ENCODE results near the gene ATAD3A.
"Not testable (repeated sequence)": the region's sequence is repeated elsewhere in the genome, so short reads cannot be mapped to it uniquely, and the experiment has no call there.

Gene ATAD3A

DNA sequence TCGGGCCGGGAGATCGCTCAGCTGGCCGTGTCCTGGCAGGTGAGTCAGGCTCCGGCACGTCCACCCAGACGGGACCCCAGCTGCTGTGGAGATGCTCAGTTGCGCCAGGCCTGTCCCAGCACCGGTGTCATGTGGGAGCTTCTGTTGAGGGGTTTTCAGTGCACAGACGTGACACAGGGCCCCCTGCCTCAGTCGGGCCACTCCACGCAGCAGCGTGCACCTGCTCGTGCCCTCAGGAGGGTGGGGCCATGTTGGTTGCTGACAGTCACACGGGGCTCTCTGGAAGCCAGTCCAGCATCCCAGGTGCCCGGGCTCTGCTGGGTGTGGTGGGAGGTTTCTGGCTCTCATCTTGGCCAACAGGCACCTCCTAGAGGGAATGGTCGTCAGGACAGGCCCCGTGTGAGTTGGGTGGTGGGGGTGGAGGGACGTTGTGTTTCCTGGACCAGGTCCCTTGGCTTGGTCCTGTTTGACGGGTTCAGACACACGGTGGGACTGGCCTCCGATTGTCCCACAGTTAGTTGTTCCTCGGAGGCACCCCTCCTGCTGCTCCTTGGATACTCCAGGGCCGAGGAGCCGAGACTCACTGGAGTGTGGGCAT, 21.2 kb upstream of the ATAD3A start:
- DNase-seq = no peak

DNA sequence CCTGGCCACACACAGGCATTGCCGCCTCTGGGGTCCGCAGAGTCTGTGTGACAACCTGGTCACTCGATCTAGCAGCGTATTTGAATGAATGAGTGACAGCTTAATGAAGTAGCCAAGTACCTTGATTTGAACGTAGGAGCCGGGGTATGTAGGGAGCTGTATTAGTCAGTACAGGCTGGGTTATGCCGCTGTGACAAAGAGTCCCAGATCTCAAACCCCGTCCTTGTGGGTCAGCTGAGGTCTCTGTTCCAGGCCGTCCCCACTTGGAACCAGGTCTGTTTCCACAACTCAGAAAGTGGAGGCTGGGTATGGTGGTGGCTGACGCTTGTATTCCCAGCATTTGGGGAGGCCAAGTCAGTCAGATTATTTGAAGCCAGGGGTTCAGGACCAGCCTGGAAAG, 20.4 kb upstream of the ATAD3A start:
- no peak for DNase-seq

DNA sequence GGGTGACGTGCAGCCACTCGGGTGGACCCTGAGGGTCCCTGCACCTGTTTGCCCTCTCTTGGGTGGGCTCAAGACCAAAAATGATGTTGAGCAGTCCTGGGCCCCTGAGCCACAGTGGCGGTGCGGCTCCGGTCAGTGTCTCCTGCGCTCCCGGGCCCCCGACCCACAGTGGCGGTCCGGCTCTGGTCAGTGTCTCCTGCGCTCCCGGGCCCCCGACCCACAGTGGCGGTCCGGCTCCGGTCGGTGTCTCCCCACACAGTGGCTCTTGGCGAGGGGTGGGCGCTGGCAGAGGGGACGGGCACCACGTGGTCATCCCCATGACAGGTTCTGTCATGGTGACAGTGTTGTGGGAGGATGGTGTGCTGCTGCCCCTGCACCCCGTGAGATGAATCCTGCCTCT, 17.7 kb upstream of the ATAD3A start:
- not testable (repeated sequence) for DNase-seq

DNA sequence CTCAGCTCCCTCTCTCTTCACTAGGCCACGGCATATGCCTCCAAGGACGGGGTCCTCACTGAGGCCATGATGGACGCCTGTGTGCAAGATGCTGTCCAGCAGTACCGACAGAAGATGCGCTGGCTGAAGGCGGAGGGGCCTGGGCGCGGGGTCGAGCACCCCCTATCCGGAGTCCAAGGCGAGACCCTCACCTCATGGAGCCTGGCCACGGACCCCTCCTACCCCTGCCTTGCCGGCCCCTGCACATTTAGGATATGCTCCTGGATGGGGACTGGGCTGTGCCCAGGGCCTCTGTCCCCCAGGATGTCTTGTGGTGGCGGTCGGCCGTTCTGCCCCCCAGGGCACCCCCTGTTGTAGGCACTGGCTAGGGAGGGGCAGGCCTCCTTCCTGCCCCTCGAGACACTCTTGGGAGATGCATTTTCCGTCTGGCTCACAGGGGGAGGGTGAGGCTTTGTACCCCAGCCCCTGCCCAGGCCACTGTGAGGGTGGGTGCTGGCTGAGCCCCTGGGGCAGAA, 16.4 kb upstream of the ATAD3A start:
- not testable (repeated sequence) for DNase-seq

DNA sequence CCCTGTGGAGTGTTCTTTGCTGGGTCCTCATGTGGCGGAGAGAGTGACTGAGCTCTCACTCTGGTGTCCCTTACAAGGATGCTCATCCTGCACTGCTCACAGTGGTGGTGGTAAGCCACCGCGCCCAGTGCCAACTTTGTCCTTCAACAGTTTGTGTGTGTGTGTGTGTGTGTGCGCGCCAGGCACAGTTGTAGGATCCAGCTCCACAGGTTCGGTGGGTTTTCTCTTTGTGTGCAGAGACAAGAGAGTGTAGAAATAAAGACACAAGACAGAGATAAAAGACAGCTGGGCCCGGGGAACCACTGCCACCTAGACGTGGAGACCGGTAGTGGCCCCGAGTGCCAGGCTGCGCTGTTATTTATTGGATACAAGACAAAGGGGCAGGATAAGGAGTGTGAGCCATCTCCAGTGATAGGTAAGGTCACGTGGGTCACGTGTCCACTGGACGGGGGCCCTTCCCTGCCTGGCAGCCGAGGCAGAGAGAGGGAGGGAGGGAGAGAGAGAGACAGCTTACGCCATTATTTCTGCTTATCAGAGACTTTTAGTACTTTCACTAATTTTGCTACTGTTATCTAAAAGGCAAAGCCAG, 7.1 kb upstream of the ATAD3A start:
- peak; percentile 56 for DNase-seq

DNA sequence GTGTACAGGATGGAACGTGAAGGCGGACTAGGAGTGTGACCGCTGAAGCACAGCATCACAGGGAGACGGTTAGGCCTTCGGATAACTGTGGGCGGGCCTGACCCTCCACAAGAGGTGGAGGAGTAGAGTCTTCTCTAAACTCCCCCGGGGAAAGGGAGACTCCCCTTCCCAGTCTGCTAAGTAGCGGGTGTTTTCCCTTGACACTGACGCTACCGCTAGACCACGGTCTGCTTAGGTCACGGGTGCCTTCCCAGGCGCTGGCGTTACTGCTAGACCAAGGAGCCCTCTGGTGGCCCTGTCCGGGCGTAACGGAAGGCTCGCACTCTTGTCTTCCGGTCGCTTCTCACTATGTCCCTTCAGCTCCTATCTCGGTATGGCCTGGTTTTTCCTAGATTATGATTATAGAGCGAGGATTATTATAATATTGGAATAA, 6.6 kb upstream of the ATAD3A start:
- not testable (repeated sequence) for DNase-seq

DNA sequence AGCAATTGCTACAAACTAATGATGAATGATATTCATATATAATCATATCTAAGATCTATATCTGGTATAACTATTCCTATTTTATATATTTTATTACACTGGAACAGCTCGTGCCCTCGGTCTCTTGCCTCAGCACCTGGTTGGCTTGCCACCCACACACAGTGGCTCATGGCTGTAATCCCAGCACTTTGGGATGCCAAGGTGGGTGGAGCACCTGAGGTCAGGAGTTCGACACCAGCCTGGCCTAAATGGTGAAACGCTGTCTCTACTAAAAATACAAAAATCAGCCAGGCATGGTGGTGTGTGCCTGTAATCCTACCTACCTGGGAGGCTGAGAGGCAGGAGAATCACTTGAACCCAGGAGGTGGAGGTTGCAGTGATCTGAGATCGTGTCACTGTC, 6.2 kb upstream of the ATAD3A start:
- DNase-seq = not testable (repeated sequence)

DNA sequence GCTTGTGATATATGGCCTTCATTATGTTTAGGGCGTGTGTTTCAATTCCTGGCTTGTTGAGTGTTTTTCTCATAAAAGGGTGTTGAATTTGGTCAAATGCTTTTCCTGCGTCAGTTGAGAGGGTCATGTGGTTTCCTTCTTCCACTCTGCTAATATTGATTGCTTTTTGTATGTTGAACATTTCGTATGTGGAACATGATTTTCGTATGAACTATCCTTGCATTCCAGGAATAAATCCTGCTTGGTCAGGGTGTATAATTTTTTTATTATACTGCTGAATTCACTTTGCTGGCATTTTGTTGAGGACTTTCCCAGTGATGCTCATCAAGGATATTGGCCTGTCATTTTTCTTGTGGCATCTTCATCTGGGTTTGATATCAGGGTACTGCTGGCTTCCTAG, 4.7 kb upstream of the ATAD3A start:
- DNase-seq = no peak

DNA sequence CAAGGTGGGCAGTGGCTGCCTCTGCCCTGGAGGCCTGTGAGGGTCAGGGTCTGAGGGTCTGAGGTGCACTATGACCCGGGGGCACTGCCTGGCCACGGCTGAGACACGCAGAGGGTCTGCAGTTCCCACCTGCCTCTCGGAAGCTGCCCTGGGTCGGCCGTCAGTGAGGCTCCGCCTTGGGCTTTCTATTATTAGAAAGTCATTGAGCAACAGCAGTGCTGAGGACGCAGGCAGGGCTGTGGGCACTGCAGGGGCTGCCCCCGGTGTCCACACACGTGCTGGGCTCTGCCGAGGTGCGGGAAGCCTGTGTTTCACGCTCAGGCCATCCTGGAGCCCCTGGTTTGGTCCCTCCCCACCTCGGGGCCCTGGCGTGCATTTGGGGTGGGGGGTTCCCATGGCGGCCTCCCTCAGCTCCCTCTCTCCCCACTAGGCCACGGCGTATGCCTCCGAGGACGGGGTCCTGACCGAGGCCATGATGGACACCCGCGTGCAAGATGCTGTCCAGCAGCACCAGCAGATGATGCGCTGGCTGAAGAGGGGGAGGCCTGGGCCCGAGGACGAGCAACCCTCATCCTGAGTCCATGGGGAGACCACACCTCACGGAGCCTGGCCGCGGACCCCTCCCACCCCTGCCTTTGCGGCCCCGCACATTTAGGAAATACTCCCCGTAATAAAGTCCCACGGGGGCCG, 3.0 kb upstream of the ATAD3A start:
- not testable (repeated sequence) for DNase-seq

DNA sequence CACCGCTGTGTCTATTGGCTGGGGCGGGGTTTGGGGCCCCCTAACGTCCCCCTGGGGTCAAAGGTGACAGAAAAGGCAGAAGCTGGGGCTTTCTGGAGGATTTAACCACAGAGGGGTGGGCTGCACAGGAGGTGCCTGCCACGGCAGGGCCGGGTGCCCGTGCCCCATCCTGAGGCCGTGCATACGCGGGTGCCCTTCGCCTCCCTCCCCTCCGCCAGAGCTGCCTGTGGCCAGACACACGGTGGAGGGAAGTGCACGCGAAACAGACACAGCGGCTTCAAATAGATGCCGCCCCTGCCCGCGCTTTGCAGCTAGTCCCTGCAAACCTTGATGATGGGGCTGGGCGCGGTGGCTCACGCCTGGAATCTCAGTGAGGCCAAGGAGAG, 2.5 kb upstream of the ATAD3A start:
- not testable (repeated sequence) for DNase-seq

DNA sequence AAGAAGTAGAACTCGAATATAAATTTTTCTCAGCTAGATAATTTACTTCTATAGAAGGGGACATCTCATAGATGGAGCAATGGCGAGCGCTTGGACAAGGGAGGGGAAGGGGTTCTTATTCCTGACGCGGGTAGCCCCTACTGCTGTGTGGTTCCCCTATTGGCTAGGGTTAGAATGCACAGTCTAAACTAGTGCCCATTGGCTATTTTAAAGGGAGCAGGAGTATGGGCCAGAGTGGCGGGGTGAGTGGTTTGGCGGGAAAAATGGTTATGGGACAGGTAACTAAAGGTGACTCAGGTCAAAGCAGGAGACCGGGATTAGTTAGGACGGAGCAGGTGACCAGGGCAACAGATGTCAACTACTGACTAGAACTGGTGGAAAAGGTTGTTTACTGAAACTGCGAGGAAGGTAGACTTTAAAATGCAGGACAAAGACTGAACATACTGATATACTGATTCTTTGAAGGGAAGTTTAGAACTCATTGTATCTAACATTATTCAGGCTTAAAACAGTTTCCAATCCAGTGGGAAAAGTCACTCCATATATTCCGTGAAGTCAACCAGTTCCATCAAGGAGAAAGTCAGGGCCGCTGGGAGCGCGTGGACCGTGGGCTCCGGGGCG, 940 bp upstream of the ATAD3A start:
- no peak for DNase-seq

DNA sequence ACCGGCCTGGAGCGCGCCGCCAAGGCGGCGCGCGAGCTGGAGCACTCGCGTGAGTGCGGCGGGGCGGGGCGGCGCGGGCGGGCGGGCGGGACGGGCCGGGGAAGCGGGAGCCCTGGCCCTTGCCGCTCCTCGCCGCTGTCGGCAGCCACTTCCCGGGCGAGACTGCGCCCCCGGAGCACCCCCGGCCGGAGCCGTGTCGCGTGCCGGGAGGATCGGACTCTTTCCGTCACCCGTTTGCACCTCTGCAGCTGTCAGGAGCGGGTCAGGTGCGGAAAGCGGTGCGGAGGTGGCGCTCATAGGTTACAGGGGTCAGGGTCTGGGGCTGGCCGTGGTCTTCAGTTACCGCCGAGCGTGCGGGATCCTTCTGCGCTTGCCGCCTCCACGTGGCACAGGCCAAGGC, 463 bp downstream of the ATAD3A start:
- DNase-seq = peak; percentile 14

DNA sequence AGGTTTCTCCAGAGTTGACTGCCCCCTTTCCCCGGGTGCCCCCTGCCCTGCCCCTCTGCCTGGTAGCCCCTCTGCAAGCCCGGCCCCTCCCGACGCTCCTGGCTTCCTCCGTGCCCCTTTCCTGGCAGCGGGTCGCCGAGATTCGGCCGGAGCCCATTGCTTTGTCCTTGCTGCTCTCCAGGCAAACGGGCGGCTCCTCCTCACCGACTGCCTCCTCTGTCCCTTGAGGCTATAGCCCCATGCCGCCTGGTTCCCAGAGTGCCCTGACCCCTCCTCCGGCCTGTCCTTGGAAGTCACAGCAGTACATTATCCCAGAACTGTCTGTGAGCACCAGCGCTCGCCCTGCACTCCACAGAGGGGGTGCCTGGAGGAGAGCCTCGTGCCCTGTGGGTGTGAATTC, 1.7 kb downstream of the ATAD3A start:
- not testable (repeated sequence) for DNase-seq

DNA sequence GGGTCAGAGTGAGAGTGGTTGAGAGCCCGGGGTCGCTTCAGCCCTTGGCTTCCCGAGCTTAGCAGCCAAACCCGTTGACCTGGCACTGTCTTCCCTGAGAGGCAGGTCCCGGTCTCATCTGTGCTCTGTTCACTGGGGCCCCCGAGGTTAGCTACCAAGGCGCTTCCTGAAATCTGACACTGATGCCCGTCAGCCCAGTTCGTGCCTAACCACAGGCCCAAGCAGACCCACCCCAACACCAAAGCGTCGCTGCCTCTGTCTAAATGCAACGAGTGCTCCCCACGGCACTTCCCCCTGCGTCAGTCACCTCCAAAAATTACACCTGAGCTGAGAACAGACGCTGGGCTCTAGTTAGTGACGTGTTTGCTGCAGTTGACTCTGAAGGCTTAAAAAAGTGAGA, 2.4 kb downstream of the ATAD3A start:
- not testable (repeated sequence) for DNase-seq

DNA sequence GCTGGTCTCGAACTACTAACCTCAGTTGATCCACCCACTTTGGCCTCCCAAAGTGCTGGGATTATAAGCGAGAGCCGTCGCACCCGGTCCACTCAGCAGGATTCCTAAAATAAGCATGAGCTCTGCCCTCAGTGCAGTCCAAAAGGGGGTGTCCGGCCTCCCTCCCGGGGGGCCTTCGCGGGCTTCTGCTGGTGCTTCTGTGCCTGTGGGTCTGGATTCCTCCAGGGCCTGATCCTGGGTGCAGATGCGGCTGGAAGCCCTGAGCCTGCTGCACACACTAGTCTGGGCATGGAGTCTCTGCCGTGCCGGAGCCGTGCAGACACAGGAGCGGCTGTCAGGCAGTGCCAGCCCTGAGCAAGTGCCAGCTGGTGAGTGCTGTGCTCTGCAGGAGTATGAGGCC, 5.0 kb downstream of the ATAD3A start:
- DNase-seq = not testable (repeated sequence)

DNA sequence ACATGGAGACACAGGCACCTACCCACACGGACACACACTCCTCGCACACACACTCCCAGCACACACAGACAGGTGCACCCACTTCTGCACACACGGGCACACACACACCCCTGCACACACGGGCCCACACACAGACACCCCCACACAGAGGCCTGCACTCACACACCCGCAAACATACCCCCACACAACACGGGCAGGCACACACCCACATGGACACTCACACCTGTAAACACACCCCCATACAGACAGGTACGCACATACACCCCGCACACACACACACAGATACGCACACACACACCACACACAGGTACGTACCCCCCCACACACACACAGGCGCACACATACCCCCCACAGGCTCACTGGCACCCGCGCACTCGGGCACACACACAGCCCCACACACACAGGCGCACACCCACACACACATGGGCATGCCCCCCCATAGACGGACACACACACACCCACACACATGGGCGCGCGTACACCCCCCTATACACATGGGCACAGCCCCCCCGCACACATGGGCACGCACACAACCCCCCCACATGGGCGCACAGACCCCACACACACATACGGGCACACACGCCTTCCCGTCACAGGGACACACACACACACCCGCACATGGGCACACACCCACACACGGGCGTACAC, 6.1 kb downstream of the ATAD3A start:
- no peak for DNase-seq

DNA sequence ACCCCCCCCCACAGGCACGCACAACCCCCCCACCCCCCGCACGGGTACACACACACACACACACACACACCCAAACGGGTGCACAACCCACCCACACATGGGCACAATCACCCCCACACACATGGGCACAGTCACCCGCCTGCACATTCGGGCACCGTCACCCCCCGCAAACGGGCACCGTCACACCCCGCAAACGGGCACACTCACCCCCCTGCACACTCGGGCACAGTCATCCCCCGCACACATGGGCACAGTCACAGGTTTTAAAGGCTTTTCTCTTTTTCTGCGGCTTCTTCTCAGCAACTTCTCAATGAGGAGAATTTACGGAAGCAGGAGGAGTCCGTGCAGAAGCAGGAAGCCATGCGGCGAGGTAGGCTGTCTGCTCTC, 6.7 kb downstream of the ATAD3A start:
- DNase-seq = not testable (repeated sequence)

DNA sequence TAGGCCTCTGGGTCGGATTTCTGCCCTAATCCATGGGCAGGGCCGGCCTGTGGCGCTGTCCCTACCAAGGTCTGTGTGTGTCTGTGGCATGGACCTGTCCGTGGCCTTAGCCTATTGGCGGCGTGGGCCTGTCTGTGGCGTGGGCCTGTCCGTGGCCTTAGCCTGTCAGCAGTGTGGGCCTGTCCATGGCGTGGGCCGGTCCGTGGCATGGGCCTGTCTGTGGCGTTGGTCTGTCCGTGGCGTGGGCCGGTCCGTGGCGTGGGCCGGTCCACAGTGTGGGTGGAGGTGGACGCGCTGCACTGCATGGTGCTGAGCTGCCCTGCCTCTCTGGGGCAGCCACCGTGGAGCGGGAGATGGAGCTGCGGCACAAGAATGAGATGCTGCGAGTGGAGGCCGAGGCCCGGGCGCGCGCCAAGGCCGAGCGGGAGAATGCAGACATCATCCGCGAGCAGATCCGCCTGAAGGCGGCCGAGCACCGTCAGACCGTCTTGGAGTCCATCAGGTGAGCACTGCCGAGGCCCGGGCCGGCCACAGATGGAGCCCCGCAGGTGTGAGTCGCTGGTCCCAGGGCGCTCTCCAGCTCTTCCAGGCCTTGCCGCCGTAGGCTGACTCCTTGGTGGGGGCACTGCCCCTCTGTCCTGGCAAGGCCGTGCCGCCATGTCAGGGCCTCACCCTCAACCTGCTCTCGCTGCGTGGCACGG, 8.0 kb downstream of the ATAD3A start:
- not testable (repeated sequence) for DNase-seq

DNA sequence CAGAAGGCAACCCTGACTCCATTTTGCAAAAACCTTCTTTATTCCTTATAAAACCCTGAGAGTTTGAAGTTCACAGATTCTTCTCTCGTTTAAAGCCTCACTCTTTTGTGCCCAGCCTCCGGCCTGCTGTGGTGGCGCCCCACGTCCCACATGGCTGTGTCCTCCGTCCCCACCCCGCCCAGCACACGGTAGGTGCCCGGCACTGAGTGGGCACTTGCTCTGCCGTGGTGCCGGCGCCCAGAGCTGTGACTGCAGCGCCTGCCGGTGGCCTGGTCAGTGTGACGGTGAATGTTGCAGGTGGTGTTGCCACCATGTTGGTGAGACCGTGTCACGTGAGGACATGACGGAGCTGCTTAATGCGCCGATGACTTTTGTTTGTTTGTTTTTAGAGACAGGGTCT, 9.4 kb downstream of the ATAD3A start:
- no peak for DNase-seq

DNA sequence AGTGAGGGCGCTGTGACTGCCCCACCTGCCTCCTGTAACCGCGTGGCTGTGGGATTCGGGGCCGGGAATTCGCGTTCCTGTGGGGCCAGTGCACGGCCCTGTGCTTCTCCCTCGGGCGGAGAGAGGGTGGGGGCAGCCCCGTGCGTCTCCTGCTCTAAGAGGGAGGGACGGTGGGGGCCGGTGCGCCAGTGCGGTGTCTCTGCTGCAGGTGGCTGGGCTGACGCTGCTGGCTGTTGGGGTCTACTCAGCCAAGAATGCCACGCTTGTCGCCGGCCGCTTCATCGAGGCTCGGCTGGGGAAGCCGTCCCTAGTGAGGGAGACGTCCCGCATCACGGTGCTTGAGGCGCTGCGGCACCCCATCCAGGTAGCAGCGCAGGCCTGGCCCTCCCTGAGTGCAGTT, 10.6 kb downstream of the ATAD3A start:
- DNase-seq = not testable (repeated sequence)

DNA sequence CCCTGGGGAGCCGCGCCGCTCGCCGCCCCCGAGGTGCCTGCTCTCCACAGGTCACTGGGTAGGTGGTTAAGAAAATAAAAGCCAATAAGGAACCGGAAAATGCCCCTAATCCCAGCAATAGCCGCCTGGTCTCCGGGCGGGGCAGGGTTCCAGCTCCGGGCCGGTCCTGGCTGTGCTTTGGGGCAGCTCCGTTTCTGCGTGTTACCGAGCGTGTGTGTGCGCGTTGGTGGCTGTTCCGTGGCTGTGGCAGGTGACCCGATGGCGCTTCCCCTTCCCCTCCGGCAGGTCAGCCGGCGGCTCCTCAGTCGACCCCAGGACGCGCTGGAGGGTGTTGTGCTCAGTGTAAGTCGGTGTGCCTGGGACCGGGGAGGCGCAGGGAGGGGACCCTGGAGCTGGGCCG, 11.3 kb downstream of the ATAD3A start:
- DNase-seq = not testable (repeated sequence)

DNA sequence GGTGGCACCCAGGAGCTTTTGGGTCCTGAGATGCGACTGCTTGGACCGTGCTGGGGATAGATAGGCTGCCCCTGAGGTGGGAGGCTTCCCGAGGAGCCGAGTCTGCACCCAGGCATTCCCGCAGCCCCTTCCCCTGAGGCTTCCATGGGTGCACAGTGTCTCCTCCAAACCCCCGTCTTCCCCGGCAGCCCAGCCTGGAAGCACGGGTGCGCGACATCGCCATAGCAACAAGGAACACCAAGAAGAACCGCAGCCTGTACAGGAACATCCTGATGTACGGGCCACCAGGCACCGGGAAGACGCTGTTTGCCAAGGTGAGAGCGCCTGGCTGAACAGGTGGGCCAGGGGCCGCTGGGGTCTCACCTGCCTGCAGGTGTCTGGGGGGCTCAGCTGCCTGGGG, 11.7 kb downstream of the ATAD3A start:
- DNase-seq = not testable (repeated sequence)
